T-helper 17 cell (primary cell): ENCODE measurements around the gene BCL2L2. TPM values are rescaled to one million over a fixed set of nuclear protein-coding genes. Genes with fewer than 3 reads are reported as not detected.

Experiments
- ATAC-seq: fragments of 150-1000 bp; cut with Tn5 transposase; 2 replicates; pipeline ENCODE4 v1.10.0; 2021; ENCODE audit warnings: mild to moderate bottlenecking, moderate library complexity
- DNase-seq, 3 donors: peaks; one replicate each; pipeline versions ENCODE4 v3.0.0 to v3.0.0-alpha.2; 2020 to 2021
- H3K9me3 ChIP-seq: one replicate; pipeline ENCODE4 v1.7.0; 2013; ENCODE audit warnings: low read length, mild to moderate bottlenecking; ENCODE audit not compliant: control insufficient read depth, poor library complexity, severe bottlenecking
- H3K27ac Mint-ChIP-seq: one replicate; pipeline ENCODE4 v1.8.0; 2022; ENCODE audit warnings: mild to moderate bottlenecking, moderate library complexity, mixed read lengths
- H3K27me3 Mint-ChIP-seq: one replicate; pipeline ENCODE4 v1.8.0; 2022; ENCODE audit warnings: mixed read lengths
- H3K36me3 Mint-ChIP-seq: one replicate; pipeline ENCODE4 v1.8.0; 2022; ENCODE audit warnings: low read depth, mixed read lengths
- H3K4me1 Mint-ChIP-seq: one replicate; pipeline ENCODE4 v1.8.0; 2022; ENCODE audit warnings: mild to moderate bottlenecking, mixed read lengths
- H3K4me3 Mint-ChIP-seq: one replicate; pipeline ENCODE4 v1.8.0; 2022; ENCODE audit warnings: mild to moderate bottlenecking, moderate library complexity, mixed read lengths
- total RNA-seq, 4 donors: library from RNA in 2 of 4; stranded (reverse) in 2 of 4; gene quantifications; one replicate each; pipeline ENCODE4 v1.2.3 and lab custom pipeline; 2022 to 2026

The BCL2L2 gene
- total RNA-seq, 2 donors from 2014 or later, result 3.5 to 5.0 TPM

- no peak for DNase-seq
- no peak for ATAC-seq
- Mint-ChIP-seq H3K27ac (peak overlapping the region; percentile 57), H3K4me1 (peaks cover 13% of the 10 kb centered on the region), H3K4me3 (no peak overlapping the region), H3K27me3 (peaks cover 30% of the 10 kb centered on the region), H3K36me3 (peaks cover 2% of the 10 kb centered on the region)
- H3K9me3 ChIP-seq, result no peaks in the 10 kb centered on the region
These were observed 505 bp downstream of the BCL2L2 start for GRCh38 chr14:23307146-23307530.

- peak overlapping the region; percentile 57 for H3K27ac Mint-ChIP-seq
- ATAC-seq (no peak), DNase-seq (no peak)
- H3K27me3 Mint-ChIP-seq, result peaks cover 30% of the 10 kb centered on the region
- no peaks in the 10 kb centered on the region for H3K9me3 ChIP-seq
- H3K4me1 Mint-ChIP-seq, result peaks cover 8% of the 10 kb centered on the region
- peaks cover 2% of the 10 kb centered on the region for H3K36me3 Mint-ChIP-seq
- no peak overlapping the region for H3K4me3 Mint-ChIP-seq
These were observed 1.3 kb downstream of the BCL2L2 start for GRCh38 chr14:23307687-23308644.

GRCh38 chr14:23308721-23309445, 2.2 kb downstream of the BCL2L2 start:
- peaks cover 8% of the 10 kb centered on the region for H3K4me1 Mint-ChIP-seq
- ATAC-seq (no peak), DNase-seq (no peak)
- H3K27ac Mint-ChIP-seq, result no peak overlapping the region
- H3K27me3 Mint-ChIP-seq, result peaks cover 30% of the 10 kb centered on the region
- H3K9me3 ChIP-seq, result no peaks in the 10 kb centered on the region
- no peak overlapping the region for H3K4me3 Mint-ChIP-seq
- peaks cover 2% of the 10 kb centered on the region for H3K36me3 Mint-ChIP-seq

- Mint-ChIP-seq H3K27me3 (peaks cover 23% of the 10 kb centered on the region), H3K27ac (no peak overlapping the region), H3K4me1 (peaks cover 5% of the 10 kb centered on the region), H3K36me3 (peaks cover 2% of the 10 kb centered on the region), H3K4me3 (no peak overlapping the region)
- H3K9me3 ChIP-seq, result no peaks in the 10 kb centered on the region
- no peak for DNase-seq
- ATAC-seq, result no peak
These were observed 3.9 kb downstream of the BCL2L2 start for GRCh38 chr14:23310546-23310945.

GRCh38 chr14:23316300-23316699, 9.7 kb downstream of the BCL2L2 start:
- no peak for DNase-seq
- peaks cover 3% of the 10 kb centered on the region for H3K4me1 Mint-ChIP-seq
- H3K36me3 Mint-ChIP-seq, result no peaks in the 10 kb centered on the region

GRCh38 chr14:23319746-23320583, 13.3 kb downstream of the BCL2L2 start:
- no peaks in the 10 kb centered on the region for H3K9me3 ChIP-seq
- no peak for ATAC-seq
- H3K27me3 Mint-ChIP-seq, result no peaks in the 10 kb centered on the region
- peaks cover 20% of the 10 kb centered on the region for H3K4me1 Mint-ChIP-seq
- DNase-seq, result no peak
- no peaks in the 10 kb centered on the region for H3K36me3 Mint-ChIP-seq
- H3K27ac Mint-ChIP-seq, result peak overlapping the region; percentile 93
- H3K4me3 Mint-ChIP-seq, result peak overlapping the region; percentile 91

More at GRCh38 chr14:23316300-23316699, 9.7 kb downstream of the BCL2L2 start:
- ATAC-seq, result no peak
- H3K9me3 ChIP-seq, result no peaks in the 10 kb centered on the region
- no peaks in the 10 kb centered on the region for H3K27me3 Mint-ChIP-seq
- H3K4me3 Mint-ChIP-seq, result no peak overlapping the region
- no peak overlapping the region for H3K27ac Mint-ChIP-seq

- DNase-seq (peak; percentile 92 to 96 (median 92)), ATAC-seq (peak; percentile 88)
- H3K27ac Mint-ChIP-seq, result peak within 1 kb of the TSS; percentile 93
- no peaks in the 10 kb centered on the region for H3K27me3 Mint-ChIP-seq
- peak within 1 kb of the TSS; percentile 91 for H3K4me3 Mint-ChIP-seq
- peaks cover 20% of the 10 kb centered on the region for H3K4me1 Mint-ChIP-seq
- no peaks in the 10 kb centered on the region for H3K9me3 ChIP-seq
- H3K36me3 Mint-ChIP-seq, result no peaks in the 10 kb centered on the region
These were observed 14.2 kb downstream of the BCL2L2 start, which contains the start of gene PABPN1 for GRCh38 chr14:23320584-23321571. Gene PABPN1, plus strand, starts transcription at chr14:23321457. Its CDS starts 13 bp downstream, at chr14:23321470.

- Mint-ChIP-seq H3K4me3 (peak overlapping the region; percentile 91), H3K4me1 (peaks cover 20% of the 10 kb centered on the region), H3K36me3 (no peaks in the 10 kb centered on the region), H3K27ac (peak overlapping the region; percentile 93), H3K27me3 (no peaks in the 10 kb centered on the region)
- ATAC-seq, result no peak
- no peaks in the 10 kb centered on the region for H3K9me3 ChIP-seq
- peak in 2 of 3 donors; percentile 20 to 29 for DNase-seq
These were observed 15.2 kb downstream of the BCL2L2 start for GRCh38 chr14:23321572-23322547.

GRCh38 chr14:23322568-23323517, 16.2 kb downstream of the BCL2L2 start:
- DNase-seq, result no peak
- H3K4me3 Mint-ChIP-seq, result peak overlapping the region; percentile 91
- ATAC-seq, result no peak
- no peaks in the 10 kb centered on the region for H3K36me3 Mint-ChIP-seq
- no peaks in the 10 kb centered on the region for H3K9me3 ChIP-seq
- H3K27me3 Mint-ChIP-seq, result no peaks in the 10 kb centered on the region
- H3K4me1 Mint-ChIP-seq, result peaks cover 20% of the 10 kb centered on the region
- H3K27ac Mint-ChIP-seq, result peak overlapping the region; percentile 93

- DNase-seq (no peak), ATAC-seq (no peak)
- Mint-ChIP-seq H3K4me1 (peaks cover 22% of the 10 kb centered on the region), H3K36me3 (no peaks in the 10 kb centered on the region), H3K27me3 (no peaks in the 10 kb centered on the region), H3K27ac (no peak overlapping the region), H3K4me3 (no peak overlapping the region)
- H3K9me3 ChIP-seq, result no peaks in the 10 kb centered on the region
These were observed 17.3 kb downstream of the BCL2L2 start for GRCh38 chr14:23323838-23324454.
